Cardiac fibroblast (primary cell): ENCODE data around the gene GATA5.

Source experiments
- DNase-seq, 2 donors: peaks; one replicate each; pipeline versions ENCODE4 v3.0.0 to v3.0.0-alpha.2; 2010; ENCODE audit warnings: low read depth in 2 of 2
- H3K4me3 ChIP-seq, 2 donors: replicated peaks in 1 of 2; 1 replicate in 1 of 2; 2 replicates in 1 of 2; pipeline ENCODE4 v1.5.1; 2011; ENCODE audit warnings: low read depth in 2 of 2, low read length in 2 of 2, mild to moderate bottlenecking in 2 of 2, moderate library complexity in 1 of 2
- TF ChIP-seq, protein P1 (sequence below): IDR thresholded peaks from one replicate; pipeline ENCODE4 v1.5.1; 2011; ENCODE audit warnings: low read depth, mild to moderate bottlenecking, low read length, inconsistent platforms

GATA5 gene

DNA sequence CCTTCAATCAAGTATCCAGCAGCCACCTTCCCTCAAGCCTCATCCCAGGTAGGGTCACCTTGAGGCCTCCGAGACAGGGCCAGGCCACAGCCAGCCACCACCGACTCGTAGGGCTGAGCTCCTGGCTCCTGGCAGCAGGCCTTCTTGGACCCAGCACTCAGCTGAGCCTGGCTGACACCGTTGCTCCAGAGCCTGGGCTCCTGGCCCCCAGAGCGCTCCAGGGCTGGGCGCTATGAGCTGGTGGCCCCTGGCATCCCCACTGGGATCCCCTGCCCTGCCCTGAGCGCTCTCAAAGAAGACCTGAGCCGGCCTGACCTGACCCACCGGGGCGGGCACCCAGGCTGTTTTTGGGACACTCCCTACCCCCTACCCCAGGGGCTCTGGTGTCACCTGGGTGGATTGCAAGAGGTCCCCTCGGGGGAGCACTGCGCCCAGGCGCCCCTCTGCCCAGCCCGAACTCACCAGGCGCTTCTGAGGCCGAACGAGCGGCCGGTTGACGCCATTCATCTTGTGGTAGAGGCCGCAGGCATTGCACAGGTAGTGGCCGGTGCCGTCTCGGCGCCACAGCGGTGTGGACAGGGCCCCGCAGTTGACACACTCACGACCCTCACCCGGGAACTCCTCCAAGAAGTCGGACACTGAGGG is 2.7 kb downstream of the GATA5 start:
- no peak for DNase-seq
- H3K4me3 ChIP-seq, result no peak overlapping the region
- TF ChIP-seq, protein P1, sequence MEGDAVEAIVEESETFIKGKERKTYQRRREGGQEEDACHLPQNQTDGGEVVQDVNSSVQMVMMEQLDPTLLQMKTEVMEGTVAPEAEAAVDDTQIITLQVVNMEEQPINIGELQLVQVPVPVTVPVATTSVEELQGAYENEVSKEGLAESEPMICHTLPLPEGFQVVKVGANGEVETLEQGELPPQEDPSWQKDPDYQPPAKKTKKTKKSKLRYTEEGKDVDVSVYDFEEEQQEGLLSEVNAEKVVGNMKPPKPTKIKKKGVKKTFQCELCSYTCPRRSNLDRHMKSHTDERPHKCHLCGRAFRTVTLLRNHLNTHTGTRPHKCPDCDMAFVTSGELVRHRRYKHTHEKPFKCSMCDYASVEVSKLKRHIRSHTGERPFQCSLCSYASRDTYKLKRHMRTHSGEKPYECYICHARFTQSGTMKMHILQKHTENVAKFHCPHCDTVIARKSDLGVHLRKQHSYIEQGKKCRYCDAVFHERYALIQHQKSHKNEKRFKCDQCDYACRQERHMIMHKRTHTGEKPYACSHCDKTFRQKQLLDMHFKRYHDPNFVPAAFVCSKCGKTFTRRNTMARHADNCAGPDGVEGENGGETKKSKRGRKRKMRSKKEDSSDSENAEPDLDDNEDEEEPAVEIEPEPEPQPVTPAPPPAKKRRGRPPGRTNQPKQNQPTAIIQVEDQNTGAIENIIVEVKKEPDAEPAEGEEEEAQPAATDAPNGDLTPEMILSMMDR, result no peak

GRCh38 chr20:62472138-62472940 is 3.5 kb downstream of the GATA5 start:
- TF ChIP-seq, protein P1, result no peak
- DNase-seq, result no peak
- H3K4me3 ChIP-seq, result no peak overlapping the region

GRCh38 chr20:62470459-62470858 is 5.3 kb downstream of the GATA5 start:
- H3K4me3 ChIP-seq, result no peak overlapping the region
- DNase-seq, result no peak
- TF ChIP-seq, protein P1, result no peak

DNA sequence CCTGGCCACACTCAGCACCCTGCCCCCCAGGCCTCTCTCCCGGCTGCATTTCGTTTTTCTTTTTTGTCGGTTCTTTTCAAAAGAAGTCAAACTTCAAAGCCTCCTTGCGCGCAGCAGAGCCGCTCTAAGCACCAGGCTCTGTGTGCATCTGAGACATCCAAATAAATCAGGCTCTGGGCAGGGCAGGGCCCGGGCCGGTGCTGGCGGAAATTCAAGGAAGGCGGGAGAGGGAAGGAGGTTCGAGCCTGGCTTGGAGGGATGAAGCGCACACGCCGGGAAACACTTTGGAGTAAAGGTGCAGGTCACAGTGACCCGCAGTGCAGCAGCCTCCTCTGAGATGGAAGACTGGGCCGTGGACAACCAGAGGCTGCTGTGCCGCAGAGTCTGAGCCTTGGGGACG is 5.8 kb downstream of the GATA5 start:
- DNase-seq, result no peak
- TF ChIP-seq, protein P1, result no peak

GRCh38 chr20:62469352-62469751 is 6.4 kb downstream of the GATA5 start:
- no peak overlapping the region for H3K4me3 ChIP-seq
- TF ChIP-seq, protein P1, result no peak
- no peak for DNase-seq

More for the DNA sequence above, 5.8 kb downstream of the GATA5 start:
- no peak overlapping the region for H3K4me3 ChIP-seq

GRCh38 chr20:62466806-62467537 is 8.8 kb downstream of the GATA5 start:
- DNase-seq, result no peak
- TF ChIP-seq, protein P1, result no peak
- H3K4me3 ChIP-seq, result no peak overlapping the region
